SKM-1 treated with dmso at 0.1 percent for 144 hours (cell line): Measurements from ENCODE around the gene CHD2.

Experiments
- DNase-seq: peaks from one replicate; lab custom pipeline; 2025; ENCODE audit not compliant: unreplicated experiment; lab: John Stamatoyannopoulos, UW

Gene CHD2

GRCh38 chr15:92885224-92886041 lies 14.7 kb upstream of the CHD2 start:
- DNase-seq = no peak

GRCh38 chr15:92886042-92886537 lies 14.0 kb upstream of the CHD2 start:
- no peak for DNase-seq

- no peak for DNase-seq
Observed at GRCh38 chr15:92886815-92887214, 13.3 kb upstream of the CHD2 start.

- DNase-seq = no peak
Observed at GRCh38 chr15:92887869-92888268, 12.3 kb upstream of the CHD2 start.

GRCh38 chr15:92889390-92890107 lies 10.6 kb upstream of the CHD2 start:
- DNase-seq = no peak

GRCh38 chr15:92891533-92892200 lies 8.5 kb upstream of the CHD2 start:
- DNase-seq = no peak

GRCh38 chr15:92892201-92892555 lies 7.9 kb upstream of the CHD2 start:
- DNase-seq = no peak

GRCh38 chr15:92893200-92893599 lies 6.9 kb upstream of the CHD2 start:
- no peak for DNase-seq

- no peak for DNase-seq
Observed at GRCh38 chr15:92896561-92896960, 3.6 kb upstream of the CHD2 start.

- no peak for DNase-seq
Observed at GRCh38 chr15:92897620-92898019, 2.5 kb upstream of the CHD2 start.

- no peak for DNase-seq
Observed at GRCh38 chr15:92898988-92899582, 1.0 kb upstream of the CHD2 start.

GRCh38 chr15:92899601-92899947 lies 550 bp upstream of the CHD2 start:
- DNase-seq = peak; percentile 44

GRCh38 chr15:92900731-92901071 lies 577 bp downstream of the CHD2 start:
- no peak for DNase-seq

GRCh38 chr15:92901072-92901761 lies 1.1 kb downstream of the CHD2 start:
- DNase-seq = no peak

- DNase-seq = no peak
Observed at GRCh38 chr15:92901995-92902394, 1.9 kb downstream of the CHD2 start.

GRCh38 chr15:92902737-92903593 lies 2.8 kb downstream of the CHD2 start:
- DNase-seq = peak; percentile 38

- no peak for DNase-seq
Observed at GRCh38 chr15:92903631-92903965, 3.5 kb downstream of the CHD2 start.

- DNase-seq = peak; percentile 97
Observed at GRCh38 chr15:92903966-92904721, 4.0 kb downstream of the CHD2 start.

- no peak for DNase-seq
Observed at GRCh38 chr15:92904722-92905571, 4.8 kb downstream of the CHD2 start.
